HG03469 (cell line): ENCODE measurements around the gene BAMBI.

Experiments used
- ATAC-seq: cut with Tn5 transposase; IDR thresholded peaks from one replicate; pipeline ENCODE4 v1.9.1; 2021; ENCODE audit warnings: mild to moderate bottlenecking, moderate library complexity, moderate number of reproducible peaks; ENCODE audit not compliant: unreplicated experiment

The BAMBI gene

GRCh38 chr10:28704464-28705161, 27.3 kb downstream of the BAMBI start:
- no peak for ATAC-seq

- ATAC-seq: no peak
Measured at GRCh38 chr10:28705472-28705871, 28.2 kb downstream of the BAMBI start.

- no peak for ATAC-seq
Measured at GRCh38 chr10:28709001-28709710, 31.8 kb downstream of the BAMBI start.

- ATAC-seq: no peak
Measured at GRCh38 chr10:28710202-28710886, 33.0 kb downstream of the BAMBI start.

- ATAC-seq: no peak
Measured at GRCh38 chr10:28711041-28711440, 33.7 kb downstream of the BAMBI start.

GRCh38 chr10:28711776-28712175, 34.5 kb downstream of the BAMBI start:
- ATAC-seq: no peak

GRCh38 chr10:28713626-28714352, 36.5 kb downstream of the BAMBI start:
- ATAC-seq: no peak

GRCh38 chr10:28714401-28715053, 37.2 kb downstream of the BAMBI start:
- no peak for ATAC-seq

GRCh38 chr10:28715246-28715645, 37.9 kb downstream of the BAMBI start:
- no peak for ATAC-seq

GRCh38 chr10:28715757-28716156, 38.4 kb downstream of the BAMBI start:
- no peak for ATAC-seq

GRCh38 chr10:28716748-28717147, 39.4 kb downstream of the BAMBI start:
- no peak for ATAC-seq

GRCh38 chr10:28717656-28718201, 40.4 kb downstream of the BAMBI start:
- no peak for ATAC-seq

- ATAC-seq: no peak
Measured at GRCh38 chr10:28719789-28720436, 42.6 kb downstream of the BAMBI start.

- ATAC-seq: no peak
Measured at GRCh38 chr10:28721318-28721951, 44.1 kb downstream of the BAMBI start.

GRCh38 chr10:28722065-28722803, 44.9 kb downstream of the BAMBI start:
- no peak for ATAC-seq

GRCh38 chr10:28728366-28728765, 51.0 kb downstream of the BAMBI start:
- ATAC-seq: no peak

- ATAC-seq: no peak
Measured at GRCh38 chr10:28730031-28730778, 52.9 kb downstream of the BAMBI start.

- no peak for ATAC-seq
Measured at GRCh38 chr10:28732091-28732490, 54.8 kb downstream of the BAMBI start.
